GM06990 (cell line): Measurements from ENCODE around the gene PGAM4.

ENCODE experiments used
- DNase-seq: peaks from one replicate; pipeline ENCODE4 v3.0.0-alpha.2; 2011; ENCODE audit not compliant: insufficient read length; ENCODE audit errors: extremely low read depth
- H3K27me3 ChIP-seq: replicated peaks from 2 replicates; pipeline ENCODE4 v1.6.0; 2011; ENCODE audit warnings: low read length; ENCODE audit not compliant: control insufficient read depth, insufficient read depth
- H3K36me3 ChIP-seq: 2 replicates; pipeline ENCODE4 v1.5.1; 2011; ENCODE audit warnings: low read length; ENCODE audit not compliant: control insufficient read depth, insufficient read depth
- H3K4me3 ChIP-seq: replicated peaks from 2 replicates; pipeline ENCODE4 v1.5.1; 2011; ENCODE audit warnings: low read depth, mild to moderate bottlenecking, control low read depth, low read length
- TF ChIP-seq, protein P1 (sequence below): IDR thresholded peaks from 2 replicates; pipeline ENCODE4 v1.5.1; 2011; ENCODE audit warnings: low read length, control low read depth, mild to moderate bottlenecking, inconsistent platforms; ENCODE audit not compliant: insufficient read depth, poor library complexity, severe bottlenecking

Gene PGAM4

GRCh38 chrX:77967631-77968030, 1.8 kb downstream of the PGAM4 start:
- TF ChIP-seq, protein P1, sequence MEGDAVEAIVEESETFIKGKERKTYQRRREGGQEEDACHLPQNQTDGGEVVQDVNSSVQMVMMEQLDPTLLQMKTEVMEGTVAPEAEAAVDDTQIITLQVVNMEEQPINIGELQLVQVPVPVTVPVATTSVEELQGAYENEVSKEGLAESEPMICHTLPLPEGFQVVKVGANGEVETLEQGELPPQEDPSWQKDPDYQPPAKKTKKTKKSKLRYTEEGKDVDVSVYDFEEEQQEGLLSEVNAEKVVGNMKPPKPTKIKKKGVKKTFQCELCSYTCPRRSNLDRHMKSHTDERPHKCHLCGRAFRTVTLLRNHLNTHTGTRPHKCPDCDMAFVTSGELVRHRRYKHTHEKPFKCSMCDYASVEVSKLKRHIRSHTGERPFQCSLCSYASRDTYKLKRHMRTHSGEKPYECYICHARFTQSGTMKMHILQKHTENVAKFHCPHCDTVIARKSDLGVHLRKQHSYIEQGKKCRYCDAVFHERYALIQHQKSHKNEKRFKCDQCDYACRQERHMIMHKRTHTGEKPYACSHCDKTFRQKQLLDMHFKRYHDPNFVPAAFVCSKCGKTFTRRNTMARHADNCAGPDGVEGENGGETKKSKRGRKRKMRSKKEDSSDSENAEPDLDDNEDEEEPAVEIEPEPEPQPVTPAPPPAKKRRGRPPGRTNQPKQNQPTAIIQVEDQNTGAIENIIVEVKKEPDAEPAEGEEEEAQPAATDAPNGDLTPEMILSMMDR: no peak
- Histone ChIP-seq H3K27me3 (no peaks in the 10 kb centered on the region), H3K36me3 (no peaks in the 10 kb centered on the region), H3K4me3 (no peak overlapping the region)
- DNase-seq: no peak

DNA sequence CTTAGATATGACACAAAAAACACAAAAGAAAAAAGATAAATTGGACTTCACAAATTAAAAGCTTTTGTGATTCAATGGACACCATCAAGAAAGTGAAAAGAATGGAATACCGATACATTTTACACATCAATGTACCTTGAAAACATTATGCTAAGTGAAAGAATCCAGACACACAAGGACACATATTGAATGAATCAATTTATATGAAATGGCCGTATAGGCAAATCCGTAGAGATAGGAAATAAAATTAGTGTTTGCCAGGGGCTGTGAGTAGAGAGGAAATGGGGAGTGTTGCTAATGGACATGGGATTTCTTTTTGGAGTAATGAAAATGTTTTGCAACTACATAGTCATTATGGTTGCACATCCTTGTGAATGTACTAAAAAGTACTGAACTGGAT, 3.1 kb downstream of the PGAM4 start:
- no peaks in the 10 kb centered on the region for H3K27me3 ChIP-seq
- H3K4me3 ChIP-seq: no peak overlapping the region
- TF ChIP-seq, protein P1: no peak
- H3K36me3 ChIP-seq: no peaks in the 10 kb centered on the region
- no peak for DNase-seq

DNA sequence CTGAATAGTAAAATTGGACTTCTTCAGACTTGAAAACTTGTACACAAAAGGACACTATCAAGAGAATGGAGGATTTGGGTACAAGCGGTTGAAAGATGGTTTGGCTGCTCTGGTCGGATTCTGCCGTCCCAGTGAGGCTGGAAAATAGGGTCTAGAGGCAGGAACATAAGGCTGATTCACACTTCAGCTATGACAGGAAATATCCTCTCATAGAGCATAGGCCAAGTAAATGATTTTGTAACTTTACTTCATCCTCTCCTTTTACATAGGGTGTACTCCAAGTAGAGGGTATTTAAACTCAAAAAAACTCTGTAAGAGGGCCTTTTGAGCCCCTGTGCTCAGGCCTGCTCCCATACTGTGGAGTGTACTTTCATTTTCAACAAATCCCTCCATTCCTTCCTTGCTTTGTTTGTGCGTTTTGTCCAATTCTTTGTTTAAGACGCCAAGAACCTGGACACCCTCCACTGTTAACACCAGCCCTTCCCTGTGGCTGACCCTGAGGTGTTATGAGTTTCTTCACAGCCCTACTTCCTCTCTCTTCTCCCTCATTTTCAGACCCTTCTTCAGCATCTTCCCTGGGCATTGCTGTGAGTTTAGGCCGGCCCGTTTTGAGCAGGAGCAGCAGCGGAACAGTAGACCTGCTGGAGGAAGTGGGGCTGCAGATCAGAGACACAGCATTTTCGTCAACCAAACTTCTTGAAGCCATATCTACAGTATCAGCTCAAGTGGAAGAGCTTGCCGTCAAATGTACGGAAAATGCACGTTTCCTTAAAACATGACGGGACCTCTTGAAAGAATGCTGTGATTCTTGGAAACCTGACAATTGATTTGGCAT, 7.2 kb downstream of the PGAM4 start:
- no peak overlapping the region for H3K4me3 ChIP-seq
- H3K36me3 ChIP-seq: no peaks in the 10 kb centered on the region
- no peaks in the 10 kb centered on the region for H3K27me3 ChIP-seq
- DNase-seq: no peak
- TF ChIP-seq, protein P1: no peak

- H3K27me3 ChIP-seq: no peaks in the 10 kb centered on the region
- no peak overlapping the region for H3K4me3 ChIP-seq
- TF ChIP-seq, protein P1: no peak
- DNase-seq: no peak
- no peaks in the 10 kb centered on the region for H3K36me3 ChIP-seq
Measured at GRCh38 chrX:77961063-77961462, 8.4 kb downstream of the PGAM4 start.

GRCh38 chrX:77960567-77960966, 8.9 kb downstream of the PGAM4 start:
- no peaks in the 10 kb centered on the region for H3K27me3 ChIP-seq
- no peak for DNase-seq
- no peaks in the 10 kb centered on the region for H3K36me3 ChIP-seq
- TF ChIP-seq, protein P1: no peak
- H3K4me3 ChIP-seq: no peak overlapping the region
